K562 (cell line): Measurements from ENCODE around the gene TNNI2. TPM values are rescaled to one million over a fixed set of nuclear protein-coding genes. Genes with fewer than 3 reads are reported as not detected.

Experiments
- CBFB ChIP-seq: sonication (generic); formaldehyde crosslinking; IDR thresholded peaks from 2 replicates; pipeline ENCODE4 v1.4.0; 2020; ENCODE audit warnings: mild to moderate bottlenecking, missing genetic modification reagents
- KAT8 ChIP-seq: fragments of 450-650 bp; IDR thresholded peaks from 2 replicates; pipeline ENCODE4 v1.6.1; 2016; ENCODE audit warnings: low read depth, mild to moderate bottlenecking
- KLF1 ChIP-seq: fragments of 450-650 bp; IDR thresholded peaks from 2 replicates; pipeline ENCODE4 v1.6.1; 2016; ENCODE audit warnings: missing genetic modification characterization, missing compliant biosample characterization
- MECOM ChIP-seq: fragments of 250-450 bp; sonication (Bioruptor Pico); IDR thresholded peaks from 2 replicates; pipeline ENCODE4 v1.8.0; 2022; ENCODE audit warnings: inconsistent platforms
- NCOA1 ChIP-seq: fragments of 450-650 bp; IDR thresholded peaks from 2 replicates; pipeline ENCODE4 v1.6.1; 2016; ENCODE audit warnings: low read depth
- NFIC ChIP-seq: fragments of 450-650 bp; IDR thresholded peaks from 2 replicates; pipeline ENCODE4 v1.6.1; 2017; ENCODE audit warnings: mild to moderate bottlenecking, inconsistent platforms
- NR2C2 ChIP-seq, 2 experiments: fragments of 200-800 bp in 1 of 2; sonication (Bioruptor generic) in 1 of 2; sonication (generic) in 1 of 2; formaldehyde crosslinking in 1 of 2; IDR thresholded peaks; 2 replicates each; pipeline versions ENCODE4 v1.6.1 to v1.8.0; 2016 to 2022; ENCODE audit warnings: mild to moderate bottlenecking in 1 of 2, missing compliant biosample characterization in 1 of 2, missing genetic modification characterization in 1 of 2, missing genetic modification reagents in 1 of 2
- NR3C1 ChIP-seq: sonication (generic); formaldehyde crosslinking; IDR thresholded peaks from 2 replicates; pipeline ENCODE4 v1.8.1; 2022; ENCODE audit warnings: missing genetic modification reagents
- RBM15 ChIP-seq: fragments of 200-400 bp; formaldehyde crosslinking; IDR thresholded peaks from 2 replicates; pipeline ENCODE4 v1.6.1; 2018; ENCODE audit warnings: mild to moderate bottlenecking, low read length, moderate library complexity; ENCODE audit not compliant: insufficient read depth
- RFX7 ChIP-seq: fragments of 250-450 bp; sonication (Bioruptor Pico); IDR thresholded peaks from 2 replicates; pipeline ENCODE4 v1.5.1; 2021; ENCODE audit warnings: mild to moderate bottlenecking
- SP2 ChIP-seq: IDR thresholded peaks from 2 replicates; pipeline ENCODE4 v1.6.1; 2011; ENCODE audit warnings: mild to moderate bottlenecking, low read depth, low read length, moderate library complexity; ENCODE audit not compliant: poor library complexity, severe bottlenecking; ENCODE audit errors: extremely low read depth
- SREBF1 ChIP-seq: fragments of 150-350 bp; IDR thresholded peaks from 2 replicates; pipeline ENCODE4 v1.6.1; 2014; ENCODE audit warnings: antibody characterized with exemption, low read depth, low read length, borderline replicate concordance
- ZBTB17 ChIP-seq: fragments of 450-650 bp; formaldehyde crosslinking; IDR thresholded peaks from 2 replicates; pipeline ENCODE4 v1.4.0; 2020; ENCODE audit warnings: mild to moderate bottlenecking
- ZFP36 ChIP-seq: fragments of 150-350 bp; IDR thresholded peaks from 2 replicates; pipeline ENCODE4 v1.6.1; 2018; ENCODE audit warnings: low read length, low read depth; ENCODE audit not compliant: partially characterized antibody
- ZNF197 ChIP-seq: fragments of 200-800 bp; sonication (Bioruptor generic); IDR thresholded peaks from 2 replicates; pipeline ENCODE4 v1.6.1; 2016; ENCODE audit warnings: low read depth, missing genetic modification characterization, missing compliant biosample characterization
- ZNF274 ChIP-seq: IDR thresholded peaks from 2 replicates; pipeline ENCODE4 v1.6.1; 2011; ENCODE audit warnings: low read depth, mild to moderate bottlenecking, low read length, moderate library complexity, borderline replicate concordance
- ZNF77 ChIP-seq: fragments of 250-450 bp; sonication (Bioruptor Pico); IDR thresholded peaks from 2 replicates; pipeline ENCODE4 v1.5.0; 2020
- polyA plus RNA-seq, 8 experiments: library from polyadenylated mRNA; depleted of rRNA in 4 of 8; stranded (reverse) in 5 of 8; unstranded in 3 of 8; fragments of >200 nt; fragmentation: Nextera tagmentation in 2 of 8; fragmentation: Illumina TruSeq in 1 of 8; extraction: Ambion mirVana in 2 of 8; extraction: Trizol in 1 of 8; gene quantifications; 2 replicates each; pipeline versions ENCODE4 v1.2.1 to v1.2.3, GENCODE V29; 2011 to 2014; ENCODE audit warnings: inconsistent platforms in 1 of 8, missing spikeins in 1 of 8
- total RNA-seq, 7 experiments: library from RNA; depleted of rRNA in 6 of 7; stranded (reverse); fragments of >200 nt in 6 of 7; fragmentation: Illumina TruSeq in 2 of 7; extraction: Trizol in 2 of 7; gene quantifications; 2 replicates each; pipeline versions ENCODE4 v1.2.1 to v1.2.3, GENCODE V29; 2011 to 2021; ENCODE audit warnings: low replicate concordance in 1 of 7
- TF ChIP-seq, protein P1 (sequence below): IDR thresholded peaks from 2 replicates; pipeline ENCODE4 v1.6.1; 2014; ENCODE audit warnings: antibody characterized with exemption
- TF ChIP-seq, protein P2 (sequence below): fragments of 450-650 bp; formaldehyde crosslinking; IDR thresholded peaks from 2 replicates; pipeline ENCODE4 v1.4.0; 2020; ENCODE audit warnings: mild to moderate bottlenecking, moderate library complexity
- TF ChIP-seq, protein P3 (sequence below): fragments of 450-650 bp; formaldehyde crosslinking; conservative IDR thresholded peaks from 2 replicates; pipeline ENCODE4 v1.4.0; 2022; ENCODE audit warnings: mild to moderate bottlenecking, missing genetic modification characterization
- TF ChIP-seq, protein P4 (sequence below): fragments of 450-650 bp; IDR thresholded peaks from 2 replicates; pipeline ENCODE4 v1.6.1; 2018; ENCODE audit warnings: mild to moderate bottlenecking, low read depth; ENCODE audit not compliant: partially characterized antibody

Gene TNNI2
- total and polyA plus RNA-seq, 9 of the 15 experiments (the other 6 are each of a cell fraction or from before 2014, with no cell fraction given), result not detected

DNA sequence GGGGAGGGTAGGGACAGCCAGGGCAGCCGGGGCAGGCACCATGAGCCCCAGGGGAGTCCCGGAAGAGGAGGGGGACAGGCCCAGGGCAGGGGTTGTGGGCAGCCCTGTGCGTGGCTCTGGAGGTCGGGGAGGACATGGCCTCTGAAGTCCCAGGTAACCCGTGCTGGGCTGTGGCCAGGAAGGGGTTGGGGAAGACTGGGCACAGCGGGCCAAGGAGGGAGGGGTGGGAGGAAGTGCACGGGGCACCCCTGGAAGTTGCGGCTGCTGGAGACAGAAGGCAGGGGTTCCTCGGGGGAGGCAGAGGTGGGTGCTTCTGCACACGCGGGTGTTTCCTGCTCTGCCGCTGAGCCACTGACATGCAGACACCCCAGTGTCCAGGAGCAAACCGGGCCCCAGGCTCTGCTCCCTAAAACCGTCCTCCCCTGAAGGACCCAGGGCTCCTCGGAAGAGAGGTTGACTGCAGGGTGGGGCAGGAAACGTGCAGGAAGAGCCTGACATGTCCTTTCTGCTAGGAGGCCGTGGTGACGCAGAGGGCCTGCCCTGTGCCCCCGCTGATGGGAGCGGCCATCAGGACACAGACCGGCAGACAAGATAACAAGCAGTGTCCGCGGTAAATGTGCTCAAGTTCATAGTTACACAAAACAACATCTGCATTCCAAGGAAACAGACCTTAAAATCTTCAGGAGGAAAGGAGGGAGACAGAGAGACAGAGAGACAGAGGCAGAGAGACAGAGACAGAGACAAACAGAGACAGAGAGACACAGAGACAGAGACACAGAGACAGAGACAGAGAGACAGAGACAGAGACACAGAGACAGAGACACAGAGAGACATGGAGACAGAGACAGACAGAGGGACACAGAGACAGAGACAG, 5.7 kb downstream of the TNNI2 start (continued):
- peak; percentile 68 for TF ChIP-seq NFIC
- no peak for TF ChIP-seq ZNF197
- TF ChIP-seq CBFB, result 0 out of 2 replicates have a peak, but pooled peaks have one; percentile 36
- TF ChIP-seq, protein P1, sequence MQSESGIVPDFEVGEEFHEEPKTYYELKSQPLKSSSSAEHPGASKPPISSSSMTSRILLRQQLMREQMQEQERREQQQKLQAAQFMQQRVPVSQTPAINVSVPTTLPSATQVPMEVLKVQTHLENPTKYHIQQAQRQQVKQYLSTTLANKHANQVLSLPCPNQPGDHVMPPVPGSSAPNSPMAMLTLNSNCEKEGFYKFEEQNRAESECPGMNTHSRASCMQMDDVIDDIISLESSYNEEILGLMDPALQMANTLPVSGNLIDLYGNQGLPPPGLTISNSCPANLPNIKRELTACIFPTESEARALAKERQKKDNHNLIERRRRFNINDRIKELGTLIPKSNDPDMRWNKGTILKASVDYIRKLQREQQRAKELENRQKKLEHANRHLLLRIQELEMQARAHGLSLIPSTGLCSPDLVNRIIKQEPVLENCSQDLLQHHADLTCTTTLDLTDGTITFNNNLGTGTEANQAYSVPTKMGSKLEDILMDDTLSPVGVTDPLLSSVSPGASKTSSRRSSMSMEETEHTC, result no peak
- TF ChIP-seq ZNF274, result no peak
- TF ChIP-seq ZFP36, result peak; percentile 34
- TF ChIP-seq ZBTB17 (CRISPR knock-in tag), result peak; percentile 65; the same call in 1 of the 2 replicates
- TF ChIP-seq KAT8, result no peak
- TF ChIP-seq RBM15, result no peak
- peak; percentile 95 for TF ChIP-seq MECOM (CRISPR knock-in tag)
- TF ChIP-seq NCOA1, result peak; percentile 46; the same call in 1 of the 2 replicates
- TF ChIP-seq, protein P2, sequence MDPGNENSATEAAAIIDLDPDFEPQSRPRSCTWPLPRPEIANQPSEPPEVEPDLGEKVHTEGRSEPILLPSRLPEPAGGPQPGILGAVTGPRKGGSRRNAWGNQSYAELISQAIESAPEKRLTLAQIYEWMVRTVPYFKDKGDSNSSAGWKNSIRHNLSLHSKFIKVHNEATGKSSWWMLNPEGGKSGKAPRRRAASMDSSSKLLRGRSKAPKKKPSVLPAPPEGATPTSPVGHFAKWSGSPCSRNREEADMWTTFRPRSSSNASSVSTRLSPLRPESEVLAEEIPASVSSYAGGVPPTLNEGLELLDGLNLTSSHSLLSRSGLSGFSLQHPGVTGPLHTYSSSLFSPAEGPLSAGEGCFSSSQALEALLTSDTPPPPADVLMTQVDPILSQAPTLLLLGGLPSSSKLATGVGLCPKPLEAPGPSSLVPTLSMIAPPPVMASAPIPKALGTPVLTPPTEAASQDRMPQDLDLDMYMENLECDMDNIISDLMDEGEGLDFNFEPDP (CRISPR knock-in tag), result no peak
- TF ChIP-seq, protein P3, sequence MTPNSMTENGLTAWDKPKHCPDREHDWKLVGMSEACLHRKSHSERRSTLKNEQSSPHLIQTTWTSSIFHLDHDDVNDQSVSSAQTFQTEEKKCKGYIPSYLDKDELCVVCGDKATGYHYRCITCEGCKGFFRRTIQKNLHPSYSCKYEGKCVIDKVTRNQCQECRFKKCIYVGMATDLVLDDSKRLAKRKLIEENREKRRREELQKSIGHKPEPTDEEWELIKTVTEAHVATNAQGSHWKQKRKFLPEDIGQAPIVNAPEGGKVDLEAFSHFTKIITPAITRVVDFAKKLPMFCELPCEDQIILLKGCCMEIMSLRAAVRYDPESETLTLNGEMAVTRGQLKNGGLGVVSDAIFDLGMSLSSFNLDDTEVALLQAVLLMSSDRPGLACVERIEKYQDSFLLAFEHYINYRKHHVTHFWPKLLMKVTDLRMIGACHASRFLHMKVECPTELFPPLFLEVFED (CRISPR knock-in tag), result peak; percentile 64; the same call in 1 of the 2 replicates
- no peak for TF ChIP-seq SREBF1
- TF ChIP-seq, protein P4, sequence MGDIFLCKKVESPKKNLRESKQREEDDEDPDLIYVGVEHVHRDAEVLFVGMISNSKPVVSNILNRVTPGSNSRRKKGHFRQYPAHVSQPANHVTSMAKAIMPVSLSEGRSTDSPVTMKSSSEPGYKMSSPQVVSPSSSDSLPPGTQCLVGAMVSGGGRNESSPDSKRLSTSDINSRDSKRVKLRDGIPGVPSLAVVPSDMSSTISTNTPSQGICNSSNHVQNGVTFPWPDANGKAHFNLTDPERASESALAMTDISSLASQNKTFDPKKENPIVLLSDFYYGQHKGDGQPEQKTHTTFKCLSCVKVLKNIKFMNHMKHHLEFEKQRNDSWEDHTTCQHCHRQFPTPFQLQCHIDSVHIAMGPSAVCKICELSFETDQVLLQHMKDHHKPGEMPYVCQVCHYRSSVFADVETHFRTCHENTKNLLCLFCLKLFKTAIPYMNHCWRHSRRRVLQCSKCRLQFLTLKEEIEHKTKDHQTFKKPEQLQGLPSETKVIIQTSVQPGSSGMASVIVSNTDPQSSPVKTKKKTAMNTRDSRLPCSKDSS, result no peak
- TF ChIP-seq SP2, result no peak
- no peak for TF ChIP-seq NR2C2 (CRISPR knock-in tag; IDR thresholded peaks at IDR 0.05)
- TF ChIP-seq NR2C2 (tag; IDR thresholded peaks at IDR 0.05), result peak; percentile 78
- TF ChIP-seq KLF1 (tag), result no peak
- no peak for TF ChIP-seq RFX7 (CRISPR knock-in tag)
- no peak for TF ChIP-seq NR3C1
- no peak for TF ChIP-seq ZNF77
